SW 1271 (cell line): ENCODE data around the gene DHRSX.
"Not testable (repeated sequence)": the region's sequence is repeated elsewhere in the genome, so short reads cannot be mapped to it uniquely, and the experiment has no call there.

ENCODE experiments used
- DNase-seq, 2 experiments: peaks; one replicate each; lab custom pipeline; 2025; lab: John Stamatoyannopoulos, UW

DHRSX gene

DNA sequence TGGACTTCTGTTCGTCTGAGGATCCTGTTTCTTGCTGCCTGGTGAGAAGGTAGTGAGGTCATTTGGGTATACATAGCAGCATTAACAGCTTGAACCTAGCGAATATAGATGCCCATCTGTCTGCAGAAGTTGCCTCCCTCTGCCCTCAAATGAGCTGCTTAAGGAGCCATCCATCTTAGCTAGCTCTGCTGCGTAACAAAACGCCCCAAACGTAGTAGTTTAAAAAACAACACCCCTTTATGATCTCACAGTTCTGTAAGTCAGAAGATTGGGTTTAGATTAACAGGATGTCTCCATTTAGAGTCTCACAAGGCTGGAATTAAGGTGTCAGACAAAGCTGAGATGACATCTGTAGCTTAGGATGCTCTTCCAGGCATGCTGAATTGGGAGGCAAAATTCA lies 185.3 kb downstream of the DHRSX start:
- no peak for DNase-seq

DNA sequence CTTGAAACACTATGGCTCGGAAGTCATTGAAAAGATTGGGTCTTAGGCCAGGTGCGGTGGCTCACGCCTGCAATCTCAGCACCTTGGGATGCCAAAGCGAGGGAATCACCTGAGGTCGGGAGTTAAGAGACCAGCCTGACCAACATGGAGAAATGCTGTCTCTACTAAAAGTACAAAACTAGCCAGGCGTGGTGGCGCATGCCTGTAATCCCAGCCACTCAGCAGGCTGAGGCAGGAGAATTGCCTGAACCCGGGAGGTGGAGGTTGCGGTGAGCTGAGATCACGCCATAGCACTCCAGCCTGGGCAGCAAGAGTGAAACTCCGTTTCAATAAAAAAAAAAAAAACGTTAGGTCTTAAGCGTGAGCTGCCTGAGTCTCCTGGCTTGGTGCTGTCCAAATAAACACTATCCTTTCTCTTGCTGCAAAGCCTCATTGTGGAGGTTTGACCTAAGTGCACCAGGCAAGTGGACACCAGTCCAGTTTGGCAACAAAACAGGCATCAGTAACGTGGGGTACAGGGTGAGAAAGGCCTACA lies 185.9 kb downstream of the DHRSX start:
- DNase-seq = no peak

- DNase-seq = no peak
These were observed 186.7 kb downstream of the DHRSX start for GRCh38 chrX:2313864-2314640.

- DNase-seq = not testable (repeated sequence)
These were observed 188.7 kb downstream of the DHRSX start for GRCh38 chrX:2312061-2312591.

DNA sequence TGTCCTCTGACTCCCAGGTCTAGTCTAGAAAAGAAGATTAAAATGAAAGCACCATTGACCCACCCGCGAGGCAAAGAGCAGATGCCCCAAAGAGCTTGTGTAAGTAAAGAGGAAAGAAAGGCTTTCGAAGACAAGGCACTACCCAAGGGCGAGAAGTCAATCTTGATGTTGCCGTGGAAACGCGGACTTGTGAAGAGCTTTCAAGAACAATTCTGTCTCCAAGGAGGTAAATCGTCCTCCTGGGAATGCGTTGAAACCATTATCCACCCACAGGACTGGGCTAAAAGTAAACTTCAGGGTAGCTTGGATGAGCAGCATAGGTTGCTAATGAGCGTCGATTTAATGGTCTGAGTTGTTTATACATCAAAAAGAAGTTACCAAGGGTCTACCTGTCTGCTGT lies 189.3 kb downstream of the DHRSX start:
- no peak for DNase-seq

- DNase-seq = no peak
These were observed 198.9 kb downstream of the DHRSX start for GRCh38 chrX:2301901-2302300.

- DNase-seq = no peak
These were observed 200.9 kb downstream of the DHRSX start for GRCh38 chrX:2299871-2300270.

DNA sequence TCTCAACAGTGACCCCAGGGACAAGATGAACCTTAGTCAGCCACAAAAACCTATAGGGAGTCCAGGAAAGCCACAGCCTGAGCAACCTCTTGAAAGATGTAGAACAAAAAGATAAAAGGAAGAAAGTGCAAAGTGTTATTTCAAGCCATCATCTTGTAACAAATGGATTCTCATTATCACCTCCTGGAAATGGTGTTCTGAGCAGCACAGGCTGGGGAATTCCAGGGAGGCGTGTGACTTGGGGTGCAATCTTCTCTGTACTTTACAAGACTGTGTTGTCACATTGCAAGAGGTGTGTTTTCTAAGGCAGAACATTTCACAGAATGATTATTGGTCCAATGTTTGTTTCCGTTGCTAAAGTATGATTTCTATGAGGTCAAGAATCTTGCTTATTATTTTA lies 214.0 kb downstream of the DHRSX start:
- no peak for DNase-seq

DNA sequence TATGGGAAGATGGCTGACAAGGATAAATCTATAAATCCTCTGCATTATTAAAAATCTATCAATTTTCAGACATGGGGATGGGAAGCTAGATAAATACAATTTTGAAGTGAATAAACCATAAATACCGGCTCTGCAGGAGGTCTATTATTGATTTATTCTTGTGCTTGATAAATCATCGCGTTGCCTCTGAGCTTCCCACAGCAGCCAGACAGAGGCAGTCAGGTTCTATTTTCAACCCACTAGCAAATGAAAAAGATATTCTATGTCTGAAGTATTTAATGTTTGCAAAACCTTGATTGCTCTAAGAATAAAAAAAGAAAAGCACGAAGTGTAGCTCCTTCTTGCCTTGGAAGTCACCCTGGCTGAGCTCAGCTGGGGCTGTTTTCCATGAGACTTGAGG lies 216.2 kb downstream of the DHRSX start:
- DNase-seq = no peak

DNA sequence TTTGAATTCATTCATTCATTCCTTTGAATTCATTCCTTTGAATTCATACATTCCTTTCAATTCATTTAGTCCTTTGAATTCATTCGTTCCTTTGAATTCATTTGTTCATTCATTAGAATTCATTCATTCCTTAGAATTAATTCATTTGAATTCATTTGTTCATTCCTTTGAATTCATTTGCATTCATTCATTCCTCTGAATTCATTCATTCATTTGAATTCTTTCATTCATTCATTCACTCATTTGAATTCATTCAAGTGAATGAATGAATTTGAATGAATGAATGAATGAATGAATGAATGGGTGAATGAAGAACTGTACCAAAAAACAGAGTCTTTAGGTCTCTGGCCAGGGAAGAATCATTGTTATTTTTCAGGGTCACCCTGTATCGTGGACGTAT lies 216.6 kb downstream of the DHRSX start:
- no peak for DNase-seq

DNA sequence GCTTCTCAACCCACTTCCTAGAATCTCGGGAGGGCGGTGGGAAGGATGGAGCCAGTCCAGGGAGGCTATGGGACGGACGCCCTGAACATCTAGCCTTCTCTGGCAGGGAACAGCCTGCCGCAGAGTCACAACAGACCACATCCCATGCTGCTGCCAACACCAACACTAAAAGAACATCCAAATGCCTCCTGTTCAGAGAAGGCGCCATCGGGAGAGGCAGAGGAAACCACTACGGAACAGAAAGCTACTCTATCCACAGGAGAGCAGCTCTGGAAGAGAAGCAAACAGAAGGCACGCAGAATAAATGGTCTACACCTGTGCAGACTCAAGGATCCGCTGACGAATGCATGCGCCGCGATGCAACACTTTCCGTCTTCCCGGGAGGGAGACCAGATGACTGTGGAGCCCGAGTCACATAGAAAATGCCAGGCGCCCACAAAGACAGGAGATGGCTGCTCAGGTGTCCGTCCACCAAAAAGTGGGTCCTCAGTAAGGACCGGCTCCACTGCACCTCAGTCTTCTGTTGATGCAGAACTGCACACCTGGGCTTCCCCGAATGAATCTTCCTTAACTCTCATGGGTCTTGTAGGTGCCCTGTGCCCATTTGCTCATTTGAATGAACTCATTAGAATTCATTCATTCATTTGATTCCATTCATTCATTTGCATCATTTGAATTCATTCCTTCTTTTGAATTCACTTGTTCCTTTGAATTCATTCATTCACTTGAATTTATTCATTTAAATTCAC lies 217.5 kb downstream of the DHRSX start:
- DNase-seq = no peak

- no peak for DNase-seq
These were observed 218.2 kb downstream of the DHRSX start for GRCh38 chrX:2282490-2283090.

GRCh38 chrX:2272337-2272736 lies 228.4 kb downstream of the DHRSX start:
- DNase-seq = no peak

GRCh38 chrX:2271595-2271994 lies 229.2 kb downstream of the DHRSX start:
- DNase-seq = not testable (repeated sequence)

GRCh38 chrX:2270783-2271182 lies 230.0 kb downstream of the DHRSX start:
- not testable (repeated sequence) for DNase-seq

- DNase-seq = no peak
These were observed 232.9 kb downstream of the DHRSX start for GRCh38 chrX:2267890-2268289.

DNA sequence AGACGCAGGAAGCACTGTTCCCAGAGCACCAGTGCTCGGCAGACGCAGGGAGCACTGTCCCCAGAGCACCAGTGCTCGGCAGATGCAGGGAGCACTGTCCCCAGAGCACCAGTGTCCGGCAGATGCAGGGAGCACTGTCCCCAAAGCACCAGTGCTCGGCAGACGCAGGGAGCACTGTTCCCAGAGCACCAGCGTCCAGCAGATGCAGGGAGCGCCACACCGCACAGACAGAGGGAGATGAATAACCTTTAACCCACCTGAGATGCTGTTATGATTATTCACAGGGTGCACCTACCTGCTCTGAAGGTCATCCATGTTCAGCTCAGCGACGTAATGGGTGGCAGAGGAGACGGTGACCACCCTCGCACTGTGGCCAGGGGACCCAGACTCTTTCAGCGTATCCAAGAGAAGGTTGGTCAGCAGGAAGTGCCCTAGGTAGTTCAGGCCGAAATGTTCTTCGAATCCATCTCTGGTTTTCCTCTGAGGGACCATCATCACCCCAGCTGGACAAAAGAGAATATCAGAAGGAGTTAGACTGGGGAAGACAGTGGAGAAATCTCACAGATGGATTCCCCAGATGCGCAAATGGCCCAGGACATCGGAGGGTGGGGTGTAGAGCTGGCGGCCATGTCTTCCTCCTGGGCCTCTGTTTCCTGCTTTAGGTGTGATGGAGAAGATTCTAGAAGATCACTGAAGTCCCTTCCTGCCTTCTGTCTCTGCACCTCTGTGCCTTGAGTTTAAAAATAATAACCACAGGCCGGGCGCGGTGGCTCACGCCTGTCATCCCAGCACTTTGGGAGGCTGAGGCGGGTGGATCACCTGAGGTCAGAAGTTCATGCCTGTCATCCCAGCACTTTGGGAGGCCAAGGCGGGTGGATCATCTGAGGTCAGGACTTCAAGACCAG lies 234.1 kb downstream of the DHRSX start:
- DNase-seq = no peak

DNA sequence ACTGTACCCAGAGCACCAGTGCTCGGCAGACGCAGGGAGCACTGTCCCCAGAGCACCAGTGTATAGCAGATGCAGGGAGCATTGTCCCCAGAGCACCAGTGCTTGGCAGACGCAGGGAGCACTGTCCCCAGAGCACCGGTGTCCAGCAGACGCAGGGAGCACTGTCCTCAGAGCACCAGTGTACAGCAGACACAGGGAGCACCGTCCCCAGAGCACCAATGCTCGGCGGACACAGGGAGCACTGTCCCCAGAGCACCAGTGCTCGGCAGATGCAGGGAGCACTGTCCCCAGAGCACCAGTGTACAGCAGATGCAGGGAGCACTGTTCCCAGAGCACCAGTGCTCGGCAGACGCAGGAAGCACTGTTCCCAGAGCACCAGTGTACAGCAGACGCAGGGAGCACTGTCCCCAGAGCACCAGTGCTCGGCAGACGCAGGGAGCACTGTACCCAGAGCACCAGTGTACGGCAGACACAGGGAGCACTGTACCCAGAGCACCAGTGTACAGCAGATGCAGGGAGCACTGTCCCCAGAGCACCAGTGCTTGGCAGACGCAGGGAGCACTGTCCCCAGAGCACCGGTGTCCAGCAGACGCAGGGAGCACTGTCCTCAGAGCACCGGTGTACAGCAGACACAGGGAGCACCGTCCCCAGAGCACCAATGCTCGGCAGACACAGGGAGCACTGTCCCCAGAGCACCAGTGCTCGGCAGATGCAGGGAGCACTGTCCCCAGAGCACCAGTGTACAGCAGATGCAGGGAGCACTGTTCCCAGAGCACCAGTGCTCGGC lies 234.9 kb downstream of the DHRSX start:
- DNase-seq = not testable (repeated sequence)

- DNase-seq = no peak
These were observed 236.4 kb downstream of the DHRSX start for GRCh38 chrX:2264179-2265030.

DNA sequence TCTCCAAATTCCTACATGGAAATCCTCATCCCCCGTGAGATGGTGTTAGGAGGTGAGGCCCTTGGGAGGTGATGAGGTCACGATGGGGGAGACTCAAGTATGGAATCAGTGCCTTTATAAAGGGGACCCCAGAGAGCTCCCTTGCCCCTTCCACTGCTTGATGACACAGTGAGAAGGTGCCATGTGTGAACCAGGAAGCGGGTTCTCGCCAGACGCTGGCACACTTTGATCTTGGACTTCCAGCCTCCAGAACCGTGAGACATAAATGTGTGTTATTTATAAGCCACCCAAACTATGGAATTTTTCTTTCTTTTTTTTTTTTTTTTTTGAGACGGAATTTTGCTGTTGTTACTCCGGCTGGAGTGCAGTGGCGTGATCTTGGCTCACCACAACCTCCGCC lies 237.6 kb downstream of the DHRSX start:
- no peak for DNase-seq
